HG02571 (cell line): ENCODE data around the gene CALHM4.

Source experiments
- ATAC-seq: cut with Tn5 transposase; IDR thresholded peaks from one replicate; pipeline ENCODE4 v1.9.1; 2021; ENCODE audit warnings: mild to moderate bottlenecking, moderate library complexity; ENCODE audit not compliant: unreplicated experiment

Gene CALHM4

DNA sequence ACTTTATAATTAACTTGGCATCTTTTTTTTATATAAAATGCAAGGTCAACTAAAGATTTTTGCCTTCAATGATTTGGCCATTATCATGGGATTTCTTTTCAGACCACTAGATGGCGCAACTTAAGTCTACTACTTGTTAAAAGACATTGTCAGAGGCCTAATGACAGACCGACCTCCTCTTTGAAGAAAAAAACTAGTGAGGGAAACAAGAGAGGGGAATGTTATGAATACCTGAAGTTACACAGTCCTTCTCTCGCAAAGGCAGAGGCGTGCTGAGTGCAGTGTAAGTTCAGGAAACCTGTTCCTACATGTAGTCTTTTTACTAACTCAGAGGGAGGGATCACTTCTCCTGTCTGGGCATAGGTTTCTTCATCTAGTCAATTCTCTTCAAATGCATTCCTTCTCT lies 17.3 kb upstream of the CALHM4 start:
- ATAC-seq, result no peak

DNA sequence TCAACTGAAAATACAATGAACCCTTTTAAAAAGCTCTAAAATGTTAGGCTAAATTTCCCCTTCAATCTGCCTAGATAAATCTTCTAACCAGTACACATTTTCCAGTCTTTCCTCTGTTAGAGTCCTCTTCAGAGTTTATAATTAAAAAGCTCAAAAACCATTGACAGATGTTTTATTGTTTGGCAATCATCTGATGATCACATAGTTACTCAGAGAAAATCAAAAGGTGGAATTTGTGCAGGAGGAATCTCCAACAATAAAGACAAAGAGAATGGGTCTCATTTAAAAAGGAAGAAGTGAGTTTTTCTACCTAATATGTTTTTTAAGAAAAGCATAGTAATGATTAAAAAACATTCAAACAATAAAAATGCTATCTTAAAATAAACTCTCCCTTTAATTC lies 11.1 kb upstream of the CALHM4 start:
- no peak for ATAC-seq

GRCh38 chr6:116543149-116543548 lies 10.4 kb upstream of the CALHM4 start:
- no peak for ATAC-seq

DNA sequence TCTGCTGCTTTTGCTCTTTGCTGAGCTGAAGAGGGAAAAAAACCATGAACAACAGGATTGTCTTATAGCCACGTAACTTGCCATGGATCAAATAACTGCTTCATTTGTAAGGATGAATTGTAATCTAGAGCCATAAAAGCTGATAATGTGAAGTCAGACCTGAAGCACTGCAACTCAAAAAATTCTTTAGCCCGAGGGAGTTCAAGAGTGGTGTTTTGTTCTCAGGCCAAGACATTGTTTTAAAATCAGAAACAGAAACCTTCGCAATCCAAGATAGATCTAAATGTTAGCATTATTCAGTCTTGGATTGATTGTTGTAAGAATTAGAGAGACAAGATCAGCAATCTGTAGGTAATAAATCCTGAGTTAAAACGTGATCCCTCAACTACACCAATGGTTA lies 7.9 kb upstream of the CALHM4 start, which contains the start of gene TRAPPC3L:
TRAPPC3L (minus strand) TSS at position 34 of the 400 bp plus-strand sequence. CDS start 170 bp downstream, outside the sequence.
- no peak for ATAC-seq

- no peak for ATAC-seq
Measured at GRCh38 chr6:116547358-116547757, 6.2 kb upstream of the CALHM4 start.

GRCh38 chr6:116550796-116551195 lies 2.8 kb upstream of the CALHM4 start:
- no peak for ATAC-seq

DNA sequence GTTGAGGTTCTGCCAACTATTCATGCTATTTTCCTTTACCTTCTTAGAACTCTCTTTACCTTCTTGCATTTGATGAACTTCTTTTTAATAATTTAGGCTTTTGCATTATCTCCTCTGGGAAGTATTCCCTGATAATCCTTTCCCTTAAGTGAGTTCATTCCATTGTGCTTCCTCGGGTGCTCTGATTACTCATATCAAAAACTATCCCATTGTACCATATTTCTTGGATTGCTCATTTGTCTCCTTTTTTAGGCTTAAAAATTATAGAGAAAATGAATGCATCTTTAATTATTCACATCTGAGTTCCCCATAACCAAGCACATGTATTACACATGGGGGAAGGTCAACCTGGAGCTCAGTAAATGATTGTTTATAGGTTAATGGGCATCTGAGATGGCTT lies 2.5 kb downstream of the CALHM4 start:
- ATAC-seq, result no peak

GRCh38 chr6:116556814-116557415 lies 3.4 kb downstream of the CALHM4 start:
- no peak for ATAC-seq

DNA sequence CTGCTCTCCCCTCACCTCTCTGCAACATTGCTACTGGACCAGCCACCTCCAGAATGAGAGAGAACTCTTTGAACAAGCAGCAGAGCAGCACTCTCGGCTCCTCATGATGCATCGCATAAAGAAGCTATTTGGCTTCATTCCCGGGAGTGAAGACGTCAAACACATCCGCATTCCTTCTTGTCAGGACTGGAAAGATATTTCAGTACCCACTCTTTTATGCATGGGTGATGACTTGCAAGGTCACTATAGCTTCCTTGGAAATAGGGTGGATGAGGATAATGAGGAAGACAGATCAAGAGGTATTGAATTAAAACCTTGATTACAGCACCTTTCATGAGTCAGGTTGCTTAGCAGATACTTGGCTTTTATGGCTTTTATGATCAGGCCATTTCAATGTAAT lies 4.3 kb downstream of the CALHM4 start:
- ATAC-seq, result no peak

GRCh38 chr6:116560130-116560529 lies 6.6 kb downstream of the CALHM4 start:
- no peak for ATAC-seq

- no peak for ATAC-seq
Measured at GRCh38 chr6:116561377-116562018, 7.9 kb downstream of the CALHM4 start.

DNA sequence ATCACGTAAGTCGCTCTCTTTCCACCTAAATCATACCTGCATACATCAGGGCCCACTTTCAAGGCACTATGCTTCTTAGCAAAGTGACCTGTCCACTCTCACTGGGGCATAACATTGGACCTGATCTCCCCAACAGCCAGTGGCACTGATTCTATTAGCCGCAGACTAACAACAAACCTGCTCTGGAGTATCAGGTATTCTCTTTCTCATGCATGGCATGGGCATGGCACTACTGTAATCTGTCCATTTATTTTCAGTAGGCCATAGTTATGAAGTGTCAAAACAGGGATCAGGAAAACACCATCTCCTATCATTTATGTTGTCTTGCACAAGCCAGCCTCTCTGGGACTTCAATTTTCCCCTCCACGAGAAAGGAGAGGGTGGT lies 8.5 kb downstream of the CALHM4 start:
- ATAC-seq, result no peak

GRCh38 chr6:116562614-116563013 lies 9.1 kb downstream of the CALHM4 start:
- no peak for ATAC-seq

- ATAC-seq, result no peak
Measured at GRCh38 chr6:116563830-116564229, 10.3 kb downstream of the CALHM4 start.

GRCh38 chr6:116564311-116564710 lies 10.8 kb downstream of the CALHM4 start:
- no peak for ATAC-seq

- no peak for ATAC-seq
Measured at GRCh38 chr6:116564921-116565872, 11.6 kb downstream of the CALHM4 start.

DNA sequence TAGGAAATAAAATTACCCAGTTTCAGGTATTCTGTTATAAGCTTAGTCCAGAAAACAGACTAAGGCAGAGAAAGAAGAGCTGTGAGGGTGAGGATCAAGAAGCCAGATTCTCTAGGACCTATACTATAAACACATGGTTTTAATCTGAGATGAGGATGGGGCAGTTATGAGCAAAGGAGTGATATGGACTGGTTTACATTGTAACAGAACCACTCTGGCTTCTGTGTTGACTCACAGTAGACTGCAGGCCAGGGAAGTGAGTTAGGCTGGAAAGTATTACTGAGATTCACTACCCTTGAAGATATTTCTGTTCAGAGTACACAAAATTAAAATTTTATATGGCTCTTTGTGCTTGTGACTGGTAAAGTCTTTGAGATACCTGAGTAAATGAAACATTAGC lies 14.6 kb downstream of the CALHM4 start:
- ATAC-seq, result no peak

DNA sequence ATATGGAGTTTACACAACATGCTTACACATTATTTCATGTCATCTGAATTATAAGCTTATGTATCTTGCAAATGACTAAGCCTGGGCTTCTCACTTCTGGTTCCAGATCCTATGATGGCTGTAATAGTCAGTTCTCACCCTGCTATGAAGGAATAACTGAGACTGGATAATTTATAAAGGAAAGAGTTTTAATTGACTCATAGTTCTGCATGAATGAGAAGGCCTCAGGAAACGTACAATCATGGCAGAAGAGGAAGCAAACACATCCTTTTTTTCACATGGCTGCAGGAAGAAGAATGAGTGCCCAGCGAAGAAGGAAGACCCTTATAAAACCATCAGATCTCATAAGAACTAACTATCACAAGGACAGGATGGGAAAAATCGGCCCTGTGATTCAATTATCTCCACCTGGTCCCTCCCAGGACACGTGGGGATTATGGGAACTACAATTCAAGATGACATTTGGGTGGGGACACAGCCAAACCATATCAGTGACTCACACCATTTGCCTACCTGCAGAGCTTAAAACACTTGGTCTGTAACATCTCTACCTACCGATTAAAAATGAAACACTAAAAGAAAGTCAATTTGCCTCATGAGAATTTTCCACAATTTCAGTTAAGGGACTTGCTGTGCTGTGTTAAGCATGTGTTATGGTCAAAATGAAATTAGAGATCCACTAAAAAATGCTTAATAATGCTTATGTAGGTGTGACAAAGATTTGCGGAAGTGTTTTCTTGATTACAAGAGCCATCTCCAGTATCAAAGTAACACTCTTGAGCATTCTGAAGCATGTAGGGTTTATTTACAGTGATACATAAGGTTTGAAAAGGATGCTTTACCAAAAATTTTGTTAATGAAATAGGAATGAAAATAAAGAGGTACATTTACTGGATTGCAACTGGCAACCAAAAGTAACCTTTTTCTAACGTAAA lies 15.5 kb downstream of the CALHM4 start:
- no peak for ATAC-seq

GRCh38 chr6:116570856-116571682 lies 17.5 kb downstream of the CALHM4 start, which contains the start of gene RWDD1:
Gene RWDD1 (plus strand): TSS chr6:116571504. CDS start chr6:116571583, 79 bp downstream.
- ATAC-seq, result peak; percentile 90

DNA sequence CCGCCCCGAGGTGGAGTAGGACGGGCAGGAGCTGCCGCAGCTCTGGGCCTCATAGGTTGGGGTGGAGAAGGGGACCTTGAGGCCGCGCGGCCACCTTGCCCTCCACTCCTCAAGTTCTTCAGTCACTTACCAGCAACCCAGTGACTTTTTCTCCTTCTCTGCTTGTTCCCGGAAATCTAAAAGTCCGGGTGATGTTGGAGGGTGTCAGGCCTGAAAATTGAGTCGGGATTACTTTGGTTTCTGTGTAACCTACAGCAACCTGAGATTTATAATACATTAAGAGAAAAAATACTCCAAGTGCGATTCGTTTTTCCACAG lies 18.1 kb downstream of the CALHM4 start:
- ATAC-seq, result no peak
